Suppressor macrophage (primary cell): ENCODE data around the gene FIBP.

Experiments used
- DNase-seq, 4 experiments: peaks; one replicate each; pipeline ENCODE4 v3.0.0-alpha.2; 2020 to 2022

The FIBP gene

DNA sequence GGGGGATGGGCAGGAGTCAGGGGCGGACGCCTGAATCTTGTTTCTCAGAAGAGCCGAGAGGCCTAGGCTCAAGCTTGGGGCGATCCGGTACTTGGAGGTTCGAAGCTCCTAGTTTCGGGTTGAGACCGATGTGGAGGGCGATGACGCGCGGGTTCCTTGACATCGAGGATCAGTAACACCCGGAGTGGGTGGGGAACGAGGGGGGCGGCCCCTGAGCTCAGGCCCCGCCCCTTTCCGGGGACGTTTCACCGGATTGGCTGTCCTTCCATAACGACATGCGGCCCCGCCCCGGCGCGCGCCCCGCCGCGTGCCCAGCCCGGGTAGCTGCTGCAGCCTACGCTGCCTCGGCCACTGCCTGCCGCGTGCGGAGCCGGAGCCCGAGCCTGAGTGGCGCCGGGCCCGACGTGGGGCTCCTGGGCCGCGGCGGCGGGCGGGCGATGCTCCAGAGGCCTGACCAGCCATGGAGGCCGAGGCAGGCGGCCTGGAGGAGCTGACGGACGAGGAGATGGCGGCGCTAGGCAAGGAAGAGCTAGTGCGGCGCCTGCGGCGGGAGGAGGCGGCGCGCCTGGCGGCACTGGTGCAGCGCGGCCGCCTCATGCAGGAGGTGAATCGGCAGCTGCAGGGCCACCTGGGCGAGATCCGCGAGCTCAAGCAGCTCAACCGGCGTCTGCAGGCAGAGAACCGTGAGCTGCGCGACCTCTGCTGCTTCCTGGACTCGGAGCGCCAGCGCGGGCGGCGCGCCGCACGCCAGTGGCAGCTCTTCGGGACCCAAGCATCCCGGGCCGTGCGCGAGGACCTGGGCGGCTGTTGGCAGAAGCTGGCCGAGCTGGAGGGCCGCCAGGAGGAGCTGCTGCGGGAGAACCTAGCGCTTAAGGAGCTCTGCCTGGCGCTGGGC lies 2.3 kb upstream of the FIBP start, which contains the start of gene CCDC85B:
CCDC85B (plus strand) TSS at position 350 of the 895 bp plus-strand sequence; CDS start at position 461, 111 bp downstream.
- peak; percentile 74 to 99 (median 98) for DNase-seq

- DNase-seq: no peak
Measured at GRCh38 chr11:65887723-65888162, 528 bp downstream of the FIBP start.

DNA sequence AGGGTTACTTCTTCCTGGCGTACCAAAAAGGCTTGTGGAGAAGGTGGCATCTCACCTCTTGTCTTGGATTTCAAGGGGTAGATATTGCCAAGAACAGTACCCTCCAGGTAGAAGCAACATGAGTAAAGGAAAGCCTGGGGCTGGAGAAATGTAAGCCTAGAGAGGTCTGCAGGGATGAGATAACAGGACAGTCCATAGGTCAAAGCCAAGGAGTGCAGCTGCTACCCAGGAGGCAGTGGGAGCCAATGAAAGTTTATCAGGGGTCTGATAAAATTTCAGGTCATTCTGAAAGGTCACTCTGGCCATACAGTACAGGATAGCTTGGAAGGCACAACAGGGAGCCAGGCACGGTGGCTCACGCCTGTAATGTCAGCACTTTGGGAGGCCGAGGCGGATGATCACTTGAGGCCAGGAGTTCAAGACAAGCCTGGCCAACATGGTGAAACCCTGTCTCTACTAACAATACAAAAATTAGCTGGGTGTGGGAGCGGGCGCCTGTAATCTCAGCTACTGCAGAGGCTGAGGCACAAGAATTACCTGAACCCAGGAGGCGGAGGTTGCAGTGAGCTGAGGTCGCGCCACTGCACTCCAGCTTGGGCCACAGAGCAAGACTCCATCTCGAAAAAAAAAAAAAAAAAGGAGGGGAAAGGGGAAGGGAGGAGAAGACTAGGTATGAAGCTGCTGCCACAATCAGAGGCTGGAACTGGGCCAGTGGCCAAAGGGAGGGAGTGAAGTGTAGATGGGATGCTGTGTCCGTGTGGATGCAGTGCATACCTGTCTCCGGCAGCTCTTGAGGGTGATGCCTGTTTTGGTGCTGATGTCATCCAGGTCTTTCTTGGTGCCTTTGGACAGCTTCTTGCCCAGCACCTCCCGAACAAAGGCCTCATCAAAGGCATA lies 1.2 kb downstream of the FIBP start:
- DNase-seq: peak in 1 of 4 experiments; percentile 1

DNA sequence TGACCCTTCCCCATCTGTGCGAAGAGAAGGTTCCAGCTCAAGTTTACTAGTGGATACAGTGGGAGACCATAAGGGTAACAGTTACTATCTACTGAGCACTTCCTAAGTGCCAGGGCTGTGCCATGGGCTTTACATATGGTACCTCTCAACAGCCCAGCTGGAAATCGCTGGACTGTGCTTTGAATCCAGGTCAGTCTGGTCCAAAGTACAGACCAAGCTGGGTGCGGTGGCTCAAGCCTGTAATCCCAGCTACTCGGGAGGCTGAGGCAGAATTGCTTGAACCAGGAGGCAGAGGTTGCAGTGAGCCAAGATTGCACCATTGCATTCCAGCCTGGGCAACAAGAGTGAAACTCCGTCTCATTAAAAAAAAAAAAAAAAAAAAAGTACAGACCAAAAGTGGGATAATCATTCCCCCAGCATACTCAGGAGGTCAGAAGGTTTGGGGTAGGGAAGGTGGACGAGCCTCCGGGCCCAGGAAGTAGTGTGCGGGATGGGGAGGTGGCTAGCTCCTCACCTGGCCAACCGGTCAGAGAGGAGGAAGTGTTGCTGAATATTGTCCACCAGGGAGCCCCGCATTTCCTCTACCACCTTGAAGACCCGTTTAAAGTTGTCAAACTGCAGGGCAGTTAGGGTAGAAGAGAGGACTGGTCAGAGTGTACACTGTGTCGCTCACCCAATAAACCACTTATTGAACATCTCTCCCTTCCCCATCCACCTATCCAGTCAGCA lies 2.3 kb downstream of the FIBP start:
- DNase-seq: peak in 1 of 4 experiments; percentile 0

- DNase-seq: peak in 1 of 4 experiments; percentile 0
Measured at GRCh38 chr11:65885231-65885630, 3.0 kb downstream of the FIBP start.

DNA sequence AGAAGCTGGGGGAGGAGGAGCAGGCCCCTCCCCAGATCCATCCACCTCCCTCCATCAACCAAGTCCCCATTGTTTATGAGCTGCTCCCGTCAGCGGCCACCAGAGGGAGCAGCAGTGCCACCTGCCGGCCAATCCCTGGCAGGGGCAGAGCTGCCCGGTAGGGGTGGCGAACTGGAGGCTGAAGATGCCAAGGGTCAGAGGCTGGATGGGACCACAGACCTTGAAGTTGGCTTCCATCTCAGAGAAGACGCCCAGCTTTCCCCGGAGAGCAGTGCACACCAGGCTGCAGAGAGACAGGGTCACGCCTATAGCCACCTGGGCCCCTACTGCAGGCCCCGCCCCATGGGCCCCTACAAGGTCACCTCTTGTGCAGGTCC lies 3.6 kb downstream of the FIBP start:
- DNase-seq: peak; percentile 88 to 93 (median 92)

- DNase-seq: peak in 1 of 4 experiments; percentile 1
Measured at GRCh38 chr11:65883786-65884715, 4.2 kb downstream of the FIBP start.

GRCh38 chr11:65883058-65883761 lies 5.1 kb downstream of the FIBP start:
- DNase-seq: no peak

DNA sequence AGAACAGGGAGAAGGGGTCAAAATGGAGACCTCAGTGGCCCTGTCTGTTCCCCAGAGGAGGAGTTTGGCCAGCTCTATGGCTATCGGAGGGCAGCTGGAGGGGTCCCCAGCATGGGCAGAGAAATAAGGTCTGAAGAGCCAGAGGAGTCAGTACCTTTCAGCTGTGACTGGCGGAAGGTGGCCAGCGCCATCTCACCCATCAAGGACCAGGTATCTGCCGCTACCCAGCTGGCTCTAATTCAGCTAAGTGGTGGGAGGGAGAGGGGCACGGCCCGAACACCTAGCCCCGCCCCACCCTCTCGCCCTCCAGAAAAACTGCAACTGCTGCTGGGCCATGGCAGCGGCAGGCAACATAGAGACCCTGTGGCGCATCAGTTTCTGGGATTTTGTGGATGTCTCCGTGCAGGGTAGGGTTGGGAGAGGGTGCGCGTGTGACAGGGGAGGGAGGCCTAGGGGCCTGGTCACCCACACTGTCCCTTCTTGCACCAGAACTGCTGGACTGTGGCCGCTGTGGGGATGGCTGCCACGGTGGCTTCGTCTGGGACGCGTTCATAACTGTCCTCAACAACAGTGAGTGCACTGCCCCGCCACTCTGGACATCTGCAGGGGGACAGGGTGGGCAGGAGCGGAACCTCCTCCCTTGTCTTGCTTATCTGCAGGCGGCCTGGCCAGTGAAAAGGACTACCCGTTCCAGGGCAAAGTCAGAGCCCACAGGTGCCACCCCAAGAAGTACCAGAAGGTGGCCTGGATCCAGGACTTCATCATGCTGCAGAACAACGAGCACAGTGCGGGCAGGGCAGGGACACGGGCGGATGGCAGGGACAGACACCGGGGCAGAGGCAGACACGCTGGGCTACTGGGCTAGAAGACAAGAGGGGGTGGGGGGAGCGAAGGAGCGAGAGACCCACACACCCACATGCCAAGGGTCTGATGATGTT lies 5.9 kb downstream of the FIBP start:
- DNase-seq: peak in 1 of 4 experiments; percentile 1

DNA sequence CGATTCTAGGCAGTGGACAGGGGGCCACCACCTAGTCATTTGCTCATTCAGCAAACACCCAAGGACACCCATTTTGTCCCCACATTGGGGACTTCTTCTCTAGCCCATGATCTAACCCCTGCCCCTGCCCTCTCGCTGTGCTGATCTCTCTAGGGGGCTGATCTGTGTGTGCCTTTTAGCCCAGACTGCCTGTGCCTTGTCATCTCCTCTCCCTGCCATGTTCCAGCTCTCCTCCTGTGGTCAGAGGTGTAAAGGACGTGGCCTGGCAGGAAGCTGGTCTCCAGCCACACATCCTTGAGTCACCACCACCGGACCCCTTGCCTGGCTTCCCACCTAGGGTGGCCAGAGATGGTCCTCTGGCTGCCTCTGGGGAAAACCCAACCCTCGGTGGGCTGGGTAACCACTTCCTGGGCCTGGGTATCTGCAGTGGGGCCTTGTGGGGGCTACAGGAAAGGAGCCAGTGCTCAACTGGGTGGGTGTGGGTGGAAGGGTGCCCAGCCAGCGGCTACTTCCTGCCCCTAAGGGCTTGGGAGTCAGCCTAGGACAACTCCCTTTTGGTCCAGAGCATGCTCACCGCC lies 7.3 kb downstream of the FIBP start:
- DNase-seq: peak in 1 of 4 experiments; percentile 6

DNA sequence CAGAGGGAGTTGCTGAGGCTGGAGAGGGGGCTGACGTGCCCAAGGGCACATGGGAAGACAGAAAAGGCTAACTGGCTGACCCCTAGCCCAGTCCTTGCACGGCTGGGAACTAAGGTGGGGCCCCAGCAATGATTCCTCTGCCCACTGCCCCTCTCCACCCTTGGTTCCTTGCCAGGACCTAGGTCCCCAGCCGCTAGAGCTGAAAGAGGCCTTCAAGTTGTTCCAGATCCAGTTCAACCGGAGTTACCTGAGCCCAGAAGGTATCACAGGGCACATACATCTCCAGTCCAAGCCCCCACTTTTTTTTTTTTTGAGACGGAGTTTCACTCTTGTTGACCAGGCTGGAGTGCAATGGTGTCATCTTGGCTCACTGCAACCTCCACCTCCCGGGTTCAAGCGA lies 8.2 kb downstream of the FIBP start:
- no peak for DNase-seq

DNA sequence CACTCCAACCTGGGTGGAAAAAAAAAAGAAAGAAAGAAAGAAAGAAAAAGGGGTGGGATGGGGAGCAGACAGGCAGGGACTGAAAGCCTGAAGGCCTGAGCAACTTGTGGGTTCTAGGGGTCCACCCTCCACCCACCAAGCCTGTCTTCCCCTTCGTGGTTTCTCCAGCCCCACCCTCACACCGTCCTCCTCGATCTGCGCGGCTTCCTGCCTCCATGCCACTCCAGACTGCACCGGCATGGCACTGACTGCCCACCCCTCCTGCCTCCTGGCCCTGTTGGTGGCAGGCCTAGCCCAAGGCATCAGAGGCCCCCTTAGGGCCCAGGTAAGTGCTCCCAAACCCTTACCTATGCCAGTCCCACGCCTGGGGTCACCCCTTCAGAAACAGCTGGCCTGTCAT lies 8.7 kb downstream of the FIBP start, which contains the start of gene CTSW:
CTSW (plus strand) TSS at position 221 of the 400 bp plus-strand sequence; CDS start at position 239, 18 bp downstream.
- peak in 3 of 4 experiments; percentile 25 to 46 (median 42) for DNase-seq

DNA sequence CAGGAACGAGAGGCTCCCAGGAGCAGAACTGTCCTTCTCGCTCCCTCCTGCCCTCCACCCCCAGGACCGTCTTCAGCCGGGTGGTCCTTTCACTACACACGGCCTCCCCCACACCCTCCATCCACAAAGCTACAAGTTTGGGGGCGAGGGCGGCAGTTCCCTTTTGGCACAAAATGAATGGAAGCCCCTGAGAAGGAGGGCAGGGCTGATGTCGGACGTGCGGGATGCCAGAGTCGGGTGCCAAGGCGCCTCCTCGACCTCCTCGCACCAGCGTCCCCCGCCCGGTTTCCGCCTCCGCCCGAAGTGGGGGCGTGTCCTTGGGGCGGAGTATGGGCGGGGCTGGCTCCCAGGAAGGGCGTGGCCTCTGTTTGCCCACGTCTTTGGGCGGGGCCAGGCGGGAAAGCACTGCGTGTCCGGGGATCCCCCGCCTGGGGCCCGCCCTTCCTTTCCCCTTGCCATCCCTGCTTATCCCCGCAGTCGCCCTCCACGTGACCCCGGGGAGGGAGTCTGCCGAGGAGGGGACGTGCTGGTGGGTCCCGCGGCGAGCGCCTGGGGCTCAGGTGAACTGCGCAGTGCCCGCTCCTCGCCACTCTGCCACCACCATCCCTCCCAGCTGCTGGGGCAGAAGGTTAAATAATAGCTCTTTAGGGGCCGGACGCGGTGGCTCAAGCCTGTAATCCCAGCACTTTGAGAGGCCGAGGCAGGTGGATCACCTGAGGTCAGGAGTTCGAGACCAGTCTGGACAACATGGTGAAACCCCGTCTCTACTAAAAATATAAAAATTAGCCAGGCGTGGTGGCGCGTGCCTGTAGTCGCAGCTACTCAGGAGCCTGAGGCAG lies 14.7 kb downstream of the FIBP start:
- peak; percentile 93 to 98 (median 96) for DNase-seq

GRCh38 chr11:65872586-65873317 lies 15.5 kb downstream of the FIBP start, which contains the start of gene EFEMP2:
Gene EFEMP2, minus strand, starts transcription at chr11:65872800. Its CDS starts 446 bp downstream, at chr11:65872354.
- peak in 1 of 4 experiments; percentile 50 for DNase-seq

GRCh38 chr11:65871811-65872548 lies 16.3 kb downstream of the FIBP start:
- DNase-seq: no peak
